A673 (cell line): ENCODE measurements around the gene ERC1.

Experiments
- EZH2 ChIP-seq: fragments of 200-600 bp; sonication (generic); IDR thresholded peaks from 2 replicates; pipeline ENCODE4 v1.6.1; 2017; ENCODE audit warnings: borderline replicate concordance, low read depth, mild to moderate bottlenecking, mixed read lengths, antibody characterized with exemption, low read length; ENCODE audit not compliant: poor library complexity, severe bottlenecking
- TF ChIP-seq, protein P1 (sequence below): fragments of 300-800, 200-600 bp; sonication (generic); conservative IDR thresholded peaks from 2 replicates; pipeline ENCODE4 v1.5.1; 2017; ENCODE audit warnings: low read depth, mild to moderate bottlenecking, antibody characterized with exemption, low read length, moderate library complexity, mixed read lengths

DNA sequence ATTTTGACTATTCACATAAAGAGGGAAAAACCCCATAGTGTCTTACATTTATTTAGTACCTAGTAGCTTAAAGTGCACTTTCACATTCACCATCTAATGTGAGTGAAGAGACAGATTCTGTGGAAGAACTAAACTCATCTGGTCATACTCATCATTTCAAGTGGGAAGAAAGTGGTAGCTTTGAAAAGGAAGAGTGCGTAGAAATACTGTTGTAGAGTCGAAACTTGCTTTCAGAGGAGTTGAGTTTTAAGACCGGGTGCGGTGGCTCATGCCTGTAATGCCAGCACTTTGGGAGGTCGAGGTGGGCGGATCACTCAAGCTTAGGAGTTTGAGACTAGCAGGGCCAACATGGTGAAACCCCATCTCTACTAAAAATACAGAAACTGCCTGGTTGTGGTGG is 222.2 kb downstream of the ERC1 start:
- TF ChIP-seq, protein P1, sequence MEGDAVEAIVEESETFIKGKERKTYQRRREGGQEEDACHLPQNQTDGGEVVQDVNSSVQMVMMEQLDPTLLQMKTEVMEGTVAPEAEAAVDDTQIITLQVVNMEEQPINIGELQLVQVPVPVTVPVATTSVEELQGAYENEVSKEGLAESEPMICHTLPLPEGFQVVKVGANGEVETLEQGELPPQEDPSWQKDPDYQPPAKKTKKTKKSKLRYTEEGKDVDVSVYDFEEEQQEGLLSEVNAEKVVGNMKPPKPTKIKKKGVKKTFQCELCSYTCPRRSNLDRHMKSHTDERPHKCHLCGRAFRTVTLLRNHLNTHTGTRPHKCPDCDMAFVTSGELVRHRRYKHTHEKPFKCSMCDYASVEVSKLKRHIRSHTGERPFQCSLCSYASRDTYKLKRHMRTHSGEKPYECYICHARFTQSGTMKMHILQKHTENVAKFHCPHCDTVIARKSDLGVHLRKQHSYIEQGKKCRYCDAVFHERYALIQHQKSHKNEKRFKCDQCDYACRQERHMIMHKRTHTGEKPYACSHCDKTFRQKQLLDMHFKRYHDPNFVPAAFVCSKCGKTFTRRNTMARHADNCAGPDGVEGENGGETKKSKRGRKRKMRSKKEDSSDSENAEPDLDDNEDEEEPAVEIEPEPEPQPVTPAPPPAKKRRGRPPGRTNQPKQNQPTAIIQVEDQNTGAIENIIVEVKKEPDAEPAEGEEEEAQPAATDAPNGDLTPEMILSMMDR: no peak
- no peak for TF ChIP-seq EZH2
